Glomerular endothelial cell (primary cell): ENCODE data around the gene CDKL4. TPM values are rescaled to one million over a fixed set of nuclear protein-coding genes. Genes with fewer than 3 reads are reported as not detected.
"Not testable (repeated sequence)": the region's sequence is repeated elsewhere in the genome, so short reads cannot be mapped to it uniquely, and the experiment has no call there.

ENCODE experiments used
- DNase-seq: peaks from one replicate; pipeline ENCODE4 v3.0.0-alpha.2; 2011; ENCODE audit warnings: low read depth, low spot score; ENCODE audit errors: extremely low read depth
- total RNA-seq: library from RNA; depleted of rRNA; stranded (reverse); fragments of >200 nt; gene quantifications from 2 replicates; pipeline ENCODE4 v1.2.3, GENCODE V29; 2015

The CDKL4 gene
- total RNA-seq, 1 donor from 2014 or later, result not detected

GRCh38 chr2:39234754-39235153 lies 9.0 kb downstream of the CDKL4 start:
- DNase-seq, result no peak

GRCh38 chr2:39232141-39232540 lies 11.6 kb downstream of the CDKL4 start:
- DNase-seq, result no peak

- no peak for DNase-seq
Observed at GRCh38 chr2:39228413-39229209, 15.2 kb downstream of the CDKL4 start.

GRCh38 chr2:39227628-39228412 lies 15.9 kb downstream of the CDKL4 start:
- peak; percentile 29 for DNase-seq

- DNase-seq, result no peak
Observed at GRCh38 chr2:39225567-39225966, 18.2 kb downstream of the CDKL4 start.

GRCh38 chr2:39223909-39224308 lies 19.9 kb downstream of the CDKL4 start:
- no peak for DNase-seq

- DNase-seq, result no peak
Observed at GRCh38 chr2:39221459-39221858, 22.3 kb downstream of the CDKL4 start.

GRCh38 chr2:39220136-39220535 lies 23.6 kb downstream of the CDKL4 start:
- DNase-seq, result no peak

- DNase-seq, result no peak
Observed at GRCh38 chr2:39218391-39218790, 25.4 kb downstream of the CDKL4 start.

- no peak for DNase-seq
Observed at GRCh38 chr2:39217192-39217550, 26.6 kb downstream of the CDKL4 start.

GRCh38 chr2:39216346-39217191 lies 27.2 kb downstream of the CDKL4 start:
- no peak for DNase-seq

- DNase-seq, result no peak
Observed at GRCh38 chr2:39215545-39215944, 28.2 kb downstream of the CDKL4 start.

GRCh38 chr2:39213015-39213414 lies 30.8 kb downstream of the CDKL4 start:
- DNase-seq, result no peak

GRCh38 chr2:39210846-39211245 lies 32.9 kb downstream of the CDKL4 start:
- no peak for DNase-seq

- DNase-seq, result no peak
Observed at GRCh38 chr2:39203382-39203781, 40.4 kb downstream of the CDKL4 start.

GRCh38 chr2:39202639-39203369 lies 41.0 kb downstream of the CDKL4 start:
- no peak for DNase-seq

- not testable (repeated sequence) for DNase-seq
Observed at GRCh38 chr2:39197003-39197402, 46.8 kb downstream of the CDKL4 start.

GRCh38 chr2:39194686-39195085 lies 49.1 kb downstream of the CDKL4 start:
- no peak for DNase-seq

GRCh38 chr2:39188960-39189494 lies 54.7 kb downstream of the CDKL4 start:
- no peak for DNase-seq

GRCh38 chr2:39183673-39184072 lies 60.1 kb downstream of the CDKL4 start:
- DNase-seq, result no peak
